ENCODE results near the gene FBXO40. TPM values are rescaled to one million over a fixed set of nuclear protein-coding genes. Genes with fewer than 3 reads are reported as not detected.

FBXO40 gene
- polyA plus RNA-seq, 4 donors: 0.01 TPM; not detected in 3

DNA sequence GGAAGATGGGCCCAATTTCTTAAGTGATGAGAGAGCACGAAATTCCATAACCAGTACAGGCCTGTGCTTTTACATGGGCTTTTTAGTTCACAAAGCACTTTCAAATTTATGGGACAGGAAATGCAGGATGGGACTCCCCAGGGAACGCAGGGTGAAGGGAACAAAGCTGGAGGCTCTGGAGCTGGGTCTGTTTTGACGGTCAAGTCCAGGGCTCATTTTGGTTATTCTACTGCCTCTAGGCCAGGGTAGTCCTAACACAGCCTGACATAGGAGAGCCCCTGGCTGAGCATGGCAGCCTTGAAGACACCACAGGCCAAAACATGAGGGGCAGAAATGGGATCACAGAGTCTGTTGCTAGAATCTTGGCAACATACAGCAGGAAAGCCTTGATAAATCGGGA, 34.0 kb downstream of the FBXO40 start:
- H3K4me1 ChIP-seq (ENCODE audit: control insufficient read depth in 3 of 3, insufficient read depth in 2 of 3, low read depth in 1 of 3, low read length in 2 of 3): no peaks in the 10 kb centered on the region
- no peak overlapping the region for H3K4me3 ChIP-seq (ENCODE audit: low read depth in 1 of 3, low read length in 3 of 3)
- DNase-seq (no peak), FAIRE-seq (no peak)
- no peak overlapping the region for H3K27ac ChIP-seq (ENCODE audit: low read depth in 1 of 3, low read length in 2 of 3)
- H3K36me3 ChIP-seq (ENCODE audit: control insufficient read depth in 3 of 3, insufficient read depth in 2 of 3, low read depth in 1 of 3, low read length in 3 of 3): no peaks in the 10 kb centered on the region
- H3K9me3 ChIP-seq (ENCODE audit: control insufficient read depth in 2 of 2, insufficient read depth in 1 of 2, low read depth in 1 of 2, low read length in 1 of 2): no peaks in the 10 kb centered on the region
- H3K27me3 ChIP-seq (ENCODE audit: control insufficient read depth in 3 of 3, insufficient read depth in 3 of 3, low read length in 3 of 3): no peaks in the 10 kb centered on the region
- 88 to 97% (median 91%) methylated on average over 4 of the region's 4 CpGs for WGBS, 3 donors

DNA sequence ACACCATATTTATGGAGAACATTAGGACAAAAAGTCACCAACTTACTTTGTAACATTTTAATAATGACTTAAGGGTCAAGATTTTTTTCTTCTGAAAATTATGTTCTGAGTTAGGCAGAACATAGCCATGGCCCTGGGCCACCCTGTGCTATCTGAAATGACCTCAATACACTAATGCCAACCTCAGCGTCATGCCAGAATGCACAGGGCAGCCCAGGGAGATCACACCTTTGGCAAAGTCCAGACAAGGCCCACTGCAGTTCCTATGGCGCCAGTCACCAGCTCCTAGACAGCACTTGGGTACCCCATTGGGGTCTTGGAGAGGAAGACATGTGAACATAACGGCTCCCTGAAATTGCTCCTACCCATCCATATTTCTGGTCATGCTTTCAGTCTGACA, 34.4 kb downstream of the FBXO40 start:
- no peaks in the 10 kb centered on the region for H3K27me3 ChIP-seq (ENCODE audit: control insufficient read depth in 3 of 3, insufficient read depth in 3 of 3, low read length in 3 of 3)
- FAIRE-seq (no peak), DNase-seq (no peak)
- WGBS, 3 donors: 66 to 84% (median 80%) methylated on average over 3 of the region's 3 CpGs
- H3K9me3 ChIP-seq (ENCODE audit: control insufficient read depth in 2 of 2, insufficient read depth in 1 of 2, low read depth in 1 of 2, low read length in 1 of 2): no peaks in the 10 kb centered on the region
- H3K27ac ChIP-seq (ENCODE audit: low read depth in 1 of 3, low read length in 2 of 3): no peak overlapping the region
- H3K4me3 ChIP-seq (ENCODE audit: low read depth in 1 of 3, low read length in 3 of 3): no peak overlapping the region
- no peaks in the 10 kb centered on the region for H3K4me1 ChIP-seq (ENCODE audit: control insufficient read depth in 3 of 3, insufficient read depth in 2 of 3, low read depth in 1 of 3, low read length in 2 of 3)
- no peaks in the 10 kb centered on the region for H3K36me3 ChIP-seq (ENCODE audit: control insufficient read depth in 3 of 3, insufficient read depth in 2 of 3, low read depth in 1 of 3, low read length in 3 of 3)

DNA sequence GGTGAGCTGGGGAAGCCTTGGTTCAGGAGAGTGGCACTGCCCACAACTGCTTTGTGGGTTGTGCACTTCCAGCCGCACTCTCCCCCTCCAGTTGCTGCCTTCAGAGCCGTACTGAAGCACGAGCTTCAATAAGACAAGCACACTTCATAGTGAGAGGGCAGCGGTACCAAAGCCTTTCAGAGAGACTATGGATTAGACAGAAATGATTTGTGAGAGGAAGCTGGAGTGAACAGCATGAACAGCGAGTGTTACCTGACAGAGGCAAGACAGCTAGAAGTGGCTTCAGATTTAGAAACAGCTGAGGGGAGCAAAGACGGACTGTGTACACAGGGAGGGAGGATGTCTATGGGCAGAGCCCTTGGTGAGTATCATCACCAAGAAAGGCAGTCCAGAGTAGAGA, 36.4 kb downstream of the FBXO40 start:
- no peak overlapping the region for H3K4me3 ChIP-seq (ENCODE audit: low read depth in 1 of 3, low read length in 3 of 3)
- H3K4me1 ChIP-seq (ENCODE audit: control insufficient read depth in 3 of 3, insufficient read depth in 2 of 3, low read depth in 1 of 3, low read length in 2 of 3): no peaks in the 10 kb centered on the region
- FAIRE-seq (no peak), DNase-seq (no peak)
- WGBS, 3 donors: 87 to 96% (median 94%) methylated on average over 6 of the region's 6 CpGs
- no peaks in the 10 kb centered on the region for H3K9me3 ChIP-seq (ENCODE audit: control insufficient read depth in 2 of 2, insufficient read depth in 1 of 2, low read depth in 1 of 2, low read length in 1 of 2)
- H3K27ac ChIP-seq (ENCODE audit: low read depth in 1 of 3, low read length in 2 of 3): no peak overlapping the region
- H3K36me3 ChIP-seq (ENCODE audit: control insufficient read depth in 3 of 3, insufficient read depth in 2 of 3, low read depth in 1 of 3, low read length in 3 of 3): no peaks in the 10 kb centered on the region
- no peaks in the 10 kb centered on the region for H3K27me3 ChIP-seq (ENCODE audit: control insufficient read depth in 3 of 3, insufficient read depth in 3 of 3, low read length in 3 of 3)

DNA sequence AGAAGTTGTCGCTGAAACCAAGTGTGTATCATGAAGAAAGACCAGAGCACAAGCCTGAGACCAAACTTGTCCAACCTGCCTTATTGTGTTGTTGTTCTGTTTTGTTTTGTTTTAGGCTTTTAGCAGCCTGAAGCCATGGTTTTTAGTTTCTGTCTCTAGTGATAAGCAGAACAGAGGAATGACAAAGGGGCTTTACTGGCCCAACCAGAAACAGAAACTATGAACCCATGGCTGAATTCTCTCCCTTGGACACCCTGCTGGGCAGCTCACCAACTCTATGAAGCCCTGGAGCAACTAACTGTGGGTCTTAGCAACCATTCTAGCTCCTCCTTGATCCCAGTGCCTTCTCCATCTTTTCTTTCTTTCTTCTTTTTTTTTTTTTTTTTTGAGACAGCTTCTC, 37.2 kb downstream of the FBXO40 start:
- H3K4me3 ChIP-seq (ENCODE audit: low read depth in 1 of 3, low read length in 3 of 3): no peak overlapping the region
- FAIRE-seq: no peak
- WGBS, 3 donors: 96 to 100% (median 97%) methylated on average over 1 of the region's 1 CpG

DNA sequence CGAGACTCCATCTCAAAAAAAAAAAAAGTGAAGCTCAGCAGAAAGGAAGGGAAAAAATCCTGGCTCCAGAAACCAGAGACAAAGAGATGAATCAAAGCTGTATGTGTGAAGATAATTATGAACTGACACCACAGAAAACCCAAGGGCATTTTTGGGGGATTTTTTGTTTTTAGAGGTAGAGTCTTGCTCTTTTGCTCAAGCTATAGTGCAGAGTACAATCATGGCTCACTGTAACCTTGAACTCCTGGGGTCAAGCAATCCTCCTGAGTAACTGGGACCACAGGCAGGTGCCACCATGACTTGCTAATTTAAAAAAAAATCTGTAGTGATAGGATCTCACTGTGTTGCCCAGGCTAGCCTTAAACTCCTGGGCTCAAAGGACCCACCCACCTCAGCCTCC, 44.7 kb downstream of the FBXO40 start:
- no peaks in the 10 kb centered on the region for H3K9me3 ChIP-seq (ENCODE audit: control insufficient read depth in 2 of 2, insufficient read depth in 1 of 2, low read depth in 1 of 2, low read length in 1 of 2)
- FAIRE-seq: no peak
- peaks cover 0 to 5% (median 3%) of the 10 kb centered on the region in 3 donors for H3K36me3 ChIP-seq (ENCODE audit: control insufficient read depth in 3 of 3, insufficient read depth in 2 of 3, low read depth in 1 of 3, low read length in 3 of 3)
- no peak for DNase-seq
- 90 to 100% (median 94%) methylated on average over 1 of the region's 1 CpG for WGBS, 3 donors
- H3K4me3 ChIP-seq (ENCODE audit: low read depth in 1 of 3, low read length in 3 of 3): no peak overlapping the region
- no peaks in the 10 kb centered on the region for H3K27me3 ChIP-seq (ENCODE audit: control insufficient read depth in 3 of 3, insufficient read depth in 3 of 3, low read length in 3 of 3)
- H3K27ac ChIP-seq (ENCODE audit: low read depth in 1 of 3, low read length in 2 of 3): no peak overlapping the region
- no peaks in the 10 kb centered on the region for H3K4me1 ChIP-seq (ENCODE audit: control insufficient read depth in 3 of 3, insufficient read depth in 2 of 3, low read depth in 1 of 3, low read length in 2 of 3)

More for the DNA sequence above, 37.2 kb downstream of the FBXO40 start:
- no peaks in the 10 kb centered on the region for H3K9me3 ChIP-seq (ENCODE audit: control insufficient read depth in 2 of 2, insufficient read depth in 1 of 2, low read depth in 1 of 2, low read length in 1 of 2)
- H3K27me3 ChIP-seq (ENCODE audit: control insufficient read depth in 3 of 3, insufficient read depth in 3 of 3, low read length in 3 of 3): no peaks in the 10 kb centered on the region
- H3K4me1 ChIP-seq (ENCODE audit: control insufficient read depth in 3 of 3, insufficient read depth in 2 of 3, low read depth in 1 of 3, low read length in 2 of 3): no peaks in the 10 kb centered on the region
- no peak overlapping the region for H3K27ac ChIP-seq (ENCODE audit: low read depth in 1 of 3, low read length in 2 of 3)
- no peak for DNase-seq
- no peaks in the 10 kb centered on the region for H3K36me3 ChIP-seq (ENCODE audit: control insufficient read depth in 3 of 3, insufficient read depth in 2 of 3, low read depth in 1 of 3, low read length in 3 of 3)

DNA sequence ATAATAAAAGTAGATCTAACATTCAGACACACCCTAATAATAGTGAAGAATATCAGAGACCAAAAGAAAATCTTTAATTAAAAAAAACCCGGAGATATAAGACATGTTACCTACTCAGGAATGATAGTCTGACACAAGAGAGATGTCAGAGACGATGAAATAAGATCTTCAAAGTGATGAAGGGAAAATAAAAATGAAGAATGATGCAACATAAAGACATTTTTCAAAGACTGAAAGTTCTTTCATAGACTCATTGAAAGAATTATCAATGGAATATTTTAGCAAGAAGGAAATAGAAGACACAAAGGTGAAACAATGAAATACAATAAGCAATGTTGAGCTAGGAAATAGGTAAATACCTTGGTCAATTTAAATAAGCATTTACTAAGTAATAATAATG, 47.9 kb downstream of the FBXO40 start:
- peaks cover 0 to 7% (median 4%) of the 10 kb centered on the region in 3 donors for H3K36me3 ChIP-seq (ENCODE audit: control insufficient read depth in 3 of 3, insufficient read depth in 2 of 3, low read depth in 1 of 3, low read length in 3 of 3)
- H3K4me3 ChIP-seq (ENCODE audit: low read depth in 1 of 3, low read length in 3 of 3): no peak overlapping the region
- no peak overlapping the region for H3K27ac ChIP-seq (ENCODE audit: low read depth in 1 of 3, low read length in 2 of 3)
- no peaks in the 10 kb centered on the region for H3K9me3 ChIP-seq (ENCODE audit: control insufficient read depth in 2 of 2, insufficient read depth in 1 of 2, low read depth in 1 of 2, low read length in 1 of 2)
- no peaks in the 10 kb centered on the region for H3K4me1 ChIP-seq (ENCODE audit: control insufficient read depth in 3 of 3, insufficient read depth in 2 of 3, low read depth in 1 of 3, low read length in 2 of 3)
- no peak for DNase-seq
- H3K27me3 ChIP-seq (ENCODE audit: control insufficient read depth in 3 of 3, insufficient read depth in 3 of 3, low read length in 3 of 3): no peaks in the 10 kb centered on the region
- WGBS, 3 donors: 89 to 98% (median 92%) methylated on average over 2 of the region's 2 CpGs
- FAIRE-seq: no peak

DNA sequence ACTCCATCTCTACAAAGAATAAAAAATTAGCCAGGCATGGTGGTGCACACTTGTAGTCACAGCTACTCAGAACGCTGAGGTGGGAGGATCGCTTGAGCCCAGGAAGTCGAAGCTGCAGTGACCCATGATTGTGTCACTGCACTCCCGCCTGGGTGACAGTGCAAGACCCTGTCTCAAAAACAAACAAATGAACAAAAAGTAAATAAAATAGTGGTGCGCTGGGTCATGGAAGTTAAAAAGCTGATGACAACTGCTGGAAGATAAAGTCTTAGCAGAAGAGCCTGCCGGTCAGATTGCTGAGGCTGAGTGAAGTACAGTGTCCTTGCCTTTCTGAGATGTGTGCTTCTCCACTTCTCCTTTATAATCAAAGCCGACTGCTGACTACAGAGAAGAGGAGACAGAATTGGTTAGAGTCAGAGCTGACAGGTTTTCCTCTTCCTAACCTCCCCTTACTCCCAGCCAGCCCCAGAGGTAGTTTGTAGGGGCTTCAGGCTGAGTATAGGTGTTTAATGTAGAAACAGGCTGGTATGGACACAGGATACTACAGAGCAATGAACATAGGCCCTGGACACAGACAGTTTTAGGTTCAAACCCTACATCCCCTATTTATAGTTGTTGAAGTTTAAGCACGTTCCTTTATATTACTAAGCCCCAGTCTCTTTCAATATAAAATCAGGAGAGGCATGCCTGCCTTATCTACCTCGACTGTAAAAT, 49.6 kb downstream of the FBXO40 start:
- DNase-seq (no peak), FAIRE-seq (no peak)
- H3K27ac ChIP-seq (ENCODE audit: low read depth in 1 of 3, low read length in 2 of 3): no peak overlapping the region
- no peaks in the 10 kb centered on the region for H3K9me3 ChIP-seq (ENCODE audit: control insufficient read depth in 2 of 2, insufficient read depth in 1 of 2, low read depth in 1 of 2, low read length in 1 of 2)
- 88 to 90% (median 89%) methylated on average over 9 of the region's 9 CpGs for WGBS, 3 donors
- H3K27me3 ChIP-seq (ENCODE audit: control insufficient read depth in 3 of 3, insufficient read depth in 3 of 3, low read length in 3 of 3): no peaks in the 10 kb centered on the region
- peaks cover 0 to 5% (median 4%) of the 10 kb centered on the region in 3 donors for H3K36me3 ChIP-seq (ENCODE audit: control insufficient read depth in 3 of 3, insufficient read depth in 2 of 3, low read depth in 1 of 3, low read length in 3 of 3)
- no peak overlapping the region for H3K4me3 ChIP-seq (ENCODE audit: low read depth in 1 of 3, low read length in 3 of 3)
- no peaks in the 10 kb centered on the region for H3K4me1 ChIP-seq (ENCODE audit: control insufficient read depth in 3 of 3, insufficient read depth in 2 of 3, low read depth in 1 of 3, low read length in 2 of 3)

DNA sequence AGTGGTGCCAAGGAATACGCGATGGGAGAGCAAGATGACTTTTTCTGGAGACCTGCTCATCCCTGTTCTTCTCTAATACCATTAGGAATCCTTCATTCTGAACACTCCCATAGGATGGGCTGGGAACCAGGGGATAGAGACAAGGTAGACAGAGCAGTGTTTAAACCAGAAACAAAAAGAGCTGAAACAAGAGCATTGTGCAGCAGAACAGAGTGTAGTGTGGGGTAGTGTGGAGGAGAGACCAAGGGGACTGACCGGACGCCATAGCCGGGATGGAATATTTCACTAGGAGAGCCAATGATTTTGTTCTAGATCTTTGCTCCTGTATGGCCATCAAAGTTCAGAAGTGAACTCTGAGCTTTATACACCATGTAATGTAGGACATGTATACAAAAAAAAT, 51.9 kb downstream of the FBXO40 start:
- Histone ChIP-seq H3K4me1 (ENCODE audit: control insufficient read depth in 3 of 3, insufficient read depth in 2 of 3, low read depth in 1 of 3, low read length in 2 of 3) (no peaks in the 10 kb centered on the region), H3K9me3 (ENCODE audit: control insufficient read depth in 2 of 2, insufficient read depth in 1 of 2, low read depth in 1 of 2, low read length in 1 of 2) (no peaks in the 10 kb centered on the region), H3K27ac (ENCODE audit: low read depth in 1 of 3, low read length in 2 of 3) (no peak overlapping the region), H3K36me3 (ENCODE audit: control insufficient read depth in 3 of 3, insufficient read depth in 2 of 3, low read depth in 1 of 3, low read length in 3 of 3) (peaks cover 0 to 4% (median 2%) of the 10 kb centered on the region in 3 donors), H3K27me3 (ENCODE audit: control insufficient read depth in 3 of 3, insufficient read depth in 3 of 3, low read length in 3 of 3) (no peaks in the 10 kb centered on the region), H3K4me3 (ENCODE audit: low read depth in 1 of 3, low read length in 3 of 3) (no peak overlapping the region)
- 97 to 98% (median 98%) methylated on average over 5 of the region's 5 CpGs for WGBS, 3 donors
- DNase-seq (no peak), FAIRE-seq (no peak)
